ENCODE measurements around the gene THRSP. TPM values are rescaled to one million over a fixed set of nuclear protein-coding genes. Genes with fewer than 3 reads are reported as not detected.

The THRSP gene
- total RNA-seq, 1 experiment from 2014 or later: 0.25 TPM

DNA sequence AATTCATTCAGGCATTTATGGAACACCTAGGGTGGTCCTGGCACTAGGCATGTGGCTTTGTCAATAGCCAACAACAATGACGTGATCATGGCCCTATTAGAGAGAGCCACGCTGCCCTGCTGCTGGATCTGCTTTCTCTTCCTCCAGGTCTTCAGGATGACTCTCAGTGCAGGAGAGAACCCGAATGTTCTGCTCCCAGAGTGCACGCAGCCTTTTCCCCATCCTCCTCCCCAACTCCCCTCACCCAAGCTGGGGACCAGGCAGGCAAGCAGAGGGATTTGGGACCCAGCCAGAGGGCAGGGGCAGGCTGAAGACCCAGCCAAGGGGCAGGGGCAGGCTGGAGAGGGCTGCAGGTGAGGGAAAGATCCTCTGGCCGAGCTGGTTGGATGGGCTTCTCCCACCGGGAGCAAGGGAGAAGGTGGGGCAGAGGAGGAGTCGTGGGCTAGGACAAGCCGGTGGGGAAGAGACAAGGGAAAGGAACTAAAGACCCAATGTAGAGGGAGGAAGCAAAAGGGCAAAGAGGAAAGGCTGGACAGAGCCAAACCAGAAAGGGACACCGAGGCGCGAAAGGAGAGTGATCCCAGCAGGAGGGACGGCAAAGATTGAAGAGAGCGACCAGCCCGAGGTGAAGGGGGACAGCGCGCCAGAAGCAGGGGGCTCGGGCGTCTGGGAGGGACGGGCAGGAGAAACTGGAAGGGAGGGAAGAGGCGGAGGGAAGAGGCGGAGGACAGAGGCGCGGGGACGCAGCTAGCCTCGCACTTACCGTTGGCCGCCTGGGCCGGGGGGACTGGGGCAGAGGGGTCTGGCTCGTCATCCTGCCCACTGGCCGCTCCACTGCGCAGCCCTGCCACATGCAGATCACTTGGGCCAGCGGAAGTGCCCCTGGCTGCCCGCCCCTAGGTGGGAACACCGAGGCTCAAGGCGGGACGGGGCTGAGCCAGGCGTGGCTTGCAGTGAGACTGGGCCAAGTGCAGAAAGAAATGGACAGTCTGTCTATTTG lies 41.0 kb upstream of the THRSP start, which contains the start of gene KCTD14:
TSS of gene KCTD14 (minus strand) at position 880 of the 1,000 bp plus-strand sequence. CDS start at position 853, 27 bp downstream.
- intact Hi-C loops (cut with micrococcal nuclease; ENCODE audit: unreplicated experiment): no loop called here
- no TSS peak for BruUV-seq (replicated peaks)
- H3K27ac Mint-ChIP-seq (ENCODE audit: unreplicated experiment): peak within 1 kb of the TSS; percentile 14
- peak within 1 kb of the TSS; percentile 68 for H3K4me3 ChIP-seq (ENCODE audit: low read depth, low read length)
- peak; percentile 64 to 67 for DNase-seq
- H3K27me3 ChIP-seq (replicated peaks; ENCODE audit: control insufficient read depth, insufficient read depth, low read length): no peaks in the 10 kb centered on the region
- H3K4me1 Mint-ChIP-seq (ENCODE audit: low read depth, unreplicated experiment): peaks cover 17% of the 10 kb centered on the region
- peak within 1 kb of the TSS; percentile 72 for H3K4me3 Mint-ChIP-seq (ENCODE audit: unreplicated experiment)
- H3K27me3 Mint-ChIP-seq (ENCODE audit: insufficient read depth, unreplicated experiment): no peaks in the 10 kb centered on the region
- H3K36me3 Mint-ChIP-seq (ENCODE audit: insufficient read depth, unreplicated experiment): no peaks in the 10 kb centered on the region
- peaks cover 21% of the 10 kb centered on the region; the same call in 1 of the 2 replicates for H3K4me1 ChIP-seq
- no peaks in the 10 kb centered on the region for H3K9me3 Mint-ChIP-seq (ENCODE audit: unreplicated experiment)
- TF ChIP-seq, protein P1, sequence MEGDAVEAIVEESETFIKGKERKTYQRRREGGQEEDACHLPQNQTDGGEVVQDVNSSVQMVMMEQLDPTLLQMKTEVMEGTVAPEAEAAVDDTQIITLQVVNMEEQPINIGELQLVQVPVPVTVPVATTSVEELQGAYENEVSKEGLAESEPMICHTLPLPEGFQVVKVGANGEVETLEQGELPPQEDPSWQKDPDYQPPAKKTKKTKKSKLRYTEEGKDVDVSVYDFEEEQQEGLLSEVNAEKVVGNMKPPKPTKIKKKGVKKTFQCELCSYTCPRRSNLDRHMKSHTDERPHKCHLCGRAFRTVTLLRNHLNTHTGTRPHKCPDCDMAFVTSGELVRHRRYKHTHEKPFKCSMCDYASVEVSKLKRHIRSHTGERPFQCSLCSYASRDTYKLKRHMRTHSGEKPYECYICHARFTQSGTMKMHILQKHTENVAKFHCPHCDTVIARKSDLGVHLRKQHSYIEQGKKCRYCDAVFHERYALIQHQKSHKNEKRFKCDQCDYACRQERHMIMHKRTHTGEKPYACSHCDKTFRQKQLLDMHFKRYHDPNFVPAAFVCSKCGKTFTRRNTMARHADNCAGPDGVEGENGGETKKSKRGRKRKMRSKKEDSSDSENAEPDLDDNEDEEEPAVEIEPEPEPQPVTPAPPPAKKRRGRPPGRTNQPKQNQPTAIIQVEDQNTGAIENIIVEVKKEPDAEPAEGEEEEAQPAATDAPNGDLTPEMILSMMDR (IDR thresholded peaks at IDR 0.05; ENCODE audit: insufficient read depth in 1 of 2, low read depth in 1 of 2, low read length in 1 of 2, severe bottlenecking in 1 of 2, unreplicated experiment in 1 of 2): peak in 1 of 2 experiments; percentile 0
- H3K9me3 ChIP-seq: no peaks in the 10 kb centered on the region
- POLR2A ChIA-PET: interaction anchor here (0.6 kb wide), 1 partner anchor 28 kb away, joined by 4 read pairs; the partner anchor contains the start of gene INTS4
- CTCF ChIA-PET: no interaction called here
- no peaks in the 10 kb centered on the region for H3K36me3 ChIP-seq (ENCODE audit: control insufficient read depth, insufficient read depth, low read length)

DNA sequence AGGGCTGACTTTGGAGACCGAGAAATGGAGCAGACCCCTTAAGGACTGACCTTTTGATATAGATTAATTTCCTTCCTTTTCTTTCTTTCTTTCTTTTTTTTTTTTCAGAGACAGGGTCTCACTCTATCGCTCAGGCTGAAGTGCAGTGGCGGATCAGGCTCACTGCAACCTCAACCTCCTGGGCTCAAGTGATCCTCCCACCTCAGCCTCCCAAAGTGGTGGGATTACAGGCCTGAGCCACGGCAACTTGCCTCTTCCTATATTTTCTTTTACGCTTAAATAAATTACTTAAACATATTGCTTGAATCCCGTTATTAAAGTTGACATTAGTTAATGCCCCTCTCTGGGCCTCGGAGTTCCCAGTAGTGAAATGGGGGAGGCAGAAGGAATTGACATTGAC lies 40.2 kb upstream of the THRSP start:
- H3K27ac Mint-ChIP-seq (ENCODE audit: unreplicated experiment): peak overlapping the region; percentile 11
- H3K27me3 ChIP-seq (replicated peaks; ENCODE audit: control insufficient read depth, insufficient read depth, low read length): no peaks in the 10 kb centered on the region
- TF ChIP-seq, protein P1 (IDR thresholded peaks at IDR 0.05; ENCODE audit: insufficient read depth in 1 of 2, low read depth in 1 of 2, low read length in 1 of 2, severe bottlenecking in 1 of 2, unreplicated experiment in 1 of 2): no peak
- intact Hi-C loops (cut with micrococcal nuclease; ENCODE audit: unreplicated experiment): no loop called here
- peaks cover 2% of the 10 kb centered on the region for H3K36me3 Mint-ChIP-seq (ENCODE audit: insufficient read depth, unreplicated experiment)
- H3K9me3 ChIP-seq: no peaks in the 10 kb centered on the region
- no peaks in the 10 kb centered on the region for H3K27me3 Mint-ChIP-seq (ENCODE audit: insufficient read depth, unreplicated experiment)
- no peaks in the 10 kb centered on the region for H3K36me3 ChIP-seq (ENCODE audit: control insufficient read depth, insufficient read depth, low read length)
- peak overlapping the region; percentile 68 for H3K4me3 ChIP-seq (ENCODE audit: low read depth, low read length)
- no peak for DNase-seq
- no TSS peak for BruUV-seq (replicated peaks)
- ChIA-PET CTCF (no interaction called here), POLR2A (no interaction called here)
- H3K4me1 Mint-ChIP-seq (ENCODE audit: low read depth, unreplicated experiment): peaks cover 21% of the 10 kb centered on the region
- no peaks in the 10 kb centered on the region for H3K9me3 Mint-ChIP-seq (ENCODE audit: unreplicated experiment)
- peak overlapping the region; percentile 72 for H3K4me3 Mint-ChIP-seq (ENCODE audit: unreplicated experiment)
- peaks cover 26% of the 10 kb centered on the region; the same call in 1 of the 2 replicates for H3K4me1 ChIP-seq

GRCh38 chr11:78025378-78025777 lies 38.3 kb upstream of the THRSP start:
- no peaks in the 10 kb centered on the region for H3K9me3 Mint-ChIP-seq (ENCODE audit: unreplicated experiment)
- POLR2A ChIA-PET: no interaction called here
- Histone ChIP-seq H3K4me1 (peaks cover 18% of the 10 kb centered on the region; the same call in 1 of the 2 replicates), H3K4me3 (ENCODE audit: low read depth, low read length) (no peak overlapping the region), H3K27me3 (replicated peaks; ENCODE audit: control insufficient read depth, insufficient read depth, low read length) (no peaks in the 10 kb centered on the region), H3K9me3 (no peaks in the 10 kb centered on the region), H3K36me3 (ENCODE audit: control insufficient read depth, insufficient read depth, low read length) (no peaks in the 10 kb centered on the region)
- peaks cover 5% of the 10 kb centered on the region for H3K36me3 Mint-ChIP-seq (ENCODE audit: insufficient read depth, unreplicated experiment)
- intact Hi-C loops (cut with micrococcal nuclease; ENCODE audit: unreplicated experiment): no loop called here
- CTCF ChIA-PET: no interaction called here
- no TSS peak for BruUV-seq (replicated peaks)
- no peak for DNase-seq
- no peaks in the 10 kb centered on the region for H3K27me3 Mint-ChIP-seq (ENCODE audit: insufficient read depth, unreplicated experiment)
- peaks cover 13% of the 10 kb centered on the region for H3K4me1 Mint-ChIP-seq (ENCODE audit: low read depth, unreplicated experiment)
- no peak overlapping the region for H3K27ac Mint-ChIP-seq (ENCODE audit: unreplicated experiment)
- TF ChIP-seq, protein P1 (IDR thresholded peaks at IDR 0.05; ENCODE audit: insufficient read depth in 1 of 2, low read depth in 1 of 2, low read length in 1 of 2, severe bottlenecking in 1 of 2, unreplicated experiment in 1 of 2): no peak
- H3K4me3 Mint-ChIP-seq (ENCODE audit: unreplicated experiment): no peak overlapping the region
